ENCODE results near the gene RAMP1.

The RAMP1 gene

DNA sequence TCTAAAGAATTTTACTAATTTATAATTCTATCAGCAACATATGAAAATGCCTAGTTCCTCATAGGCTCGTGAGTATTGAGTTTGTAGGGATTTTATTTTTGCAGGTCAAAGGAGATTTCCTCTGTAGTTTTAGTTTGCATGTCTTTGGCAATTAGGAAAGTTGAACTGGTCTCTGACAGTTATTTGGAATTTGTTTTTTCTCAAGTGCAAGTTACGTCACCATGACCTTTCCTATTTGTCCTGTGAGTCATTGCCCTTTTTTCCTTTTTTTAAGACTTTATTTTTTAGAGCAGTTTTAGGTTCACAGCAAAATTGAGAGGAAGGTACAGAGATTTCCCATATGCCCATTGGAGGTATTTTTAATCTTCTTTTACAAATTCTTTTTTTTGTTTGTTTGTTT is 29.0 kb downstream of the RAMP1 start:
- no peak overlapping the region for H3K4me3 ChIP-seq (ENCODE audit: low read length)
- DNase-seq (ENCODE audit: low read depth): peak; percentile 30
- TF ChIP-seq, protein P1, sequence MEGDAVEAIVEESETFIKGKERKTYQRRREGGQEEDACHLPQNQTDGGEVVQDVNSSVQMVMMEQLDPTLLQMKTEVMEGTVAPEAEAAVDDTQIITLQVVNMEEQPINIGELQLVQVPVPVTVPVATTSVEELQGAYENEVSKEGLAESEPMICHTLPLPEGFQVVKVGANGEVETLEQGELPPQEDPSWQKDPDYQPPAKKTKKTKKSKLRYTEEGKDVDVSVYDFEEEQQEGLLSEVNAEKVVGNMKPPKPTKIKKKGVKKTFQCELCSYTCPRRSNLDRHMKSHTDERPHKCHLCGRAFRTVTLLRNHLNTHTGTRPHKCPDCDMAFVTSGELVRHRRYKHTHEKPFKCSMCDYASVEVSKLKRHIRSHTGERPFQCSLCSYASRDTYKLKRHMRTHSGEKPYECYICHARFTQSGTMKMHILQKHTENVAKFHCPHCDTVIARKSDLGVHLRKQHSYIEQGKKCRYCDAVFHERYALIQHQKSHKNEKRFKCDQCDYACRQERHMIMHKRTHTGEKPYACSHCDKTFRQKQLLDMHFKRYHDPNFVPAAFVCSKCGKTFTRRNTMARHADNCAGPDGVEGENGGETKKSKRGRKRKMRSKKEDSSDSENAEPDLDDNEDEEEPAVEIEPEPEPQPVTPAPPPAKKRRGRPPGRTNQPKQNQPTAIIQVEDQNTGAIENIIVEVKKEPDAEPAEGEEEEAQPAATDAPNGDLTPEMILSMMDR (IDR thresholded peaks at IDR 0.05; ENCODE audit: insufficient read depth, low read depth, low read length, missing control alignments): no peak

DNA sequence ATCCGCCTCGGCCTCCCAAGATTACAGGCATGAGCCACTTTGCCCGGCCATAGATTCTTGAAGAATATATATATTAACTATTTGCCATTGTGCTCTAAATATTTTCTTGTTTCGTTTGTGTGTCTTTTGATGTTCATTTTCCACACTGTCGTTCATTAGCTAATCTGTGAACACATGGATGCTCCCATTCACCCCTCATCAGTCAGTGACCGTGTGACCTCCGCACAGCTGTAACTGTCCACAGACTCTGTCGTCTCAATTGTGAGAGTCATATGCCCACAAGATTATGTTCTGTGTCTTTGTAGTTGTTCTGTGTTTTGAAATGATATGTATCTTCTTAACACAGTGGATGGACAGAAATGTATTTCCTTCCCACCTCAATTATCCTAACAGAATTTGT is 29.6 kb downstream of the RAMP1 start:
- TF ChIP-seq, protein P1 (IDR thresholded peaks at IDR 0.05; ENCODE audit: insufficient read depth, low read depth, low read length, missing control alignments): no peak
- no peak for DNase-seq (ENCODE audit: low read depth)
- H3K4me3 ChIP-seq (ENCODE audit: low read length): no peak overlapping the region

DNA sequence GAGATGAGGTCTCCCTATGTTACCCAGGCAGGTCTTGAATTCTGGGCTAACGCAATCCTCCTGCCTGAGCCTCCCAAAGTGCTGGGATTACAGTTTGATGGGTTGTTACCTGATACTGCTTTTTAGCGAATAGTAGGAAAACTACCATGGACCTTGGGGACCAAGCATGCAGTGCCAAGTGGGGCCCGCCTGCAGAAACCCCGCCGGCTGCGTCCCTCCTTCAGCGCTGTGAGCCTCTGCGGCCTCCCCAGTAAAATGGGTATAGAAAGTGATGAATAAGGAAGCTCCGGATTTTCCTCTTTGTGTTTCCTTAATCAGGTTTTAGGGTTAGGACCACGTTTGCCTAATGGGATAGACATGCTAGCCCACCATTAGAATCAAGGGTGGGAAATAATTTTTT is 30.4 kb downstream of the RAMP1 start:
- no peak overlapping the region for H3K4me3 ChIP-seq (ENCODE audit: low read length)
- no peak for DNase-seq (ENCODE audit: low read depth)
- TF ChIP-seq, protein P1 (IDR thresholded peaks at IDR 0.05; ENCODE audit: insufficient read depth, low read depth, low read length, missing control alignments): no peak

DNA sequence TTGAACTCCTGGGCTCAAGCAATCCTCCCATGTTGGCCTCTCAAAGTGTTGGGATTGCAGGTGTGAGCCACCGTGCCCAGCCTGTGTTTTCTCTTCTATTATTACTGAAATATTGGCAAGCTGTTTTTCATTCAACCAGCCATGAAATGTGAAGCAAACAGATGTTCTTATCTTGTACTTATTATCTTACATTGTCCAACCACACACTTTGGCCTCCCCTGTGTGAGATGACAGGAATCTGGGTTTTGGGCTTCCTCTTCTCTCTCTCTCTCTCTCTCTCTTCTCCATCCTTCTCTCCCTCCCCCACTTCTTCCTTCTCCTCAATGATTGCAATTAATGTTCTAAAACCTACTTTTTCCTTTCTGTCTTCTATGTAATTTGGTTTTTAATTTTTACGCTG is 33.1 kb downstream of the RAMP1 start:
- H3K4me3 ChIP-seq (ENCODE audit: low read length): no peak overlapping the region
- no peak for DNase-seq (ENCODE audit: low read depth)
- TF ChIP-seq, protein P1 (IDR thresholded peaks at IDR 0.05; ENCODE audit: insufficient read depth, low read depth, low read length, missing control alignments): no peak

DNA sequence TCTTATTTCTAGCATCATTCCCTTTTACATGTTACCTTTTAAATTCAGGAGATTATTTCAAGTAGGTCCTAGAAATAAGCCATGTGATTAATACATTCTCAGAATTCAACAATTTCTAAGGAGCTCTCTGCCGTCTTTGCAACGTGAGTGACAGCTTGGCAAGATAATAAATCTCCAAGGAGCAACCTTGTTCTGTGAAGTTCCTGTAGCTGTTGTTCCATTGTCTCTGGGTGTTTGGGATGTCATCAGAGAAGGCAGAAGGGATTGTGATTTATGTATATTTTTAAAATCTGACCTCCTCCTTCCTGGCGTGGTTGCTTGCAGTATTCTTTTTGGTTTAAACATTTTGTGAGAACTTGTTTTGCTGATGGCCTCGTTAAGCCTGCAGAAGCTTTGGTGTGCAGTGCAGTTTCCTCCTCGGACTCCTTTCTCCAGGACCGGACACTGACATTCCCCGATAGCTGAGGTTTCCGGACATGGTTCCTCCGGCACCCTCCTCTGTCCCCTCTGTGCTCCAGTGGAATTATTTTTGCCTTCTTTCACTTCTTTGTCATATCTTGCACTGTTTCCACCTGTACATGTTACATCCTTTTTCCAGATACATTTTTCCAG is 33.7 kb downstream of the RAMP1 start:
- TF ChIP-seq, protein P1 (IDR thresholded peaks at IDR 0.05; ENCODE audit: insufficient read depth, low read depth, low read length, missing control alignments): no peak
- DNase-seq (ENCODE audit: low read depth): no peak
- no peak overlapping the region for H3K4me3 ChIP-seq (ENCODE audit: low read length)

DNA sequence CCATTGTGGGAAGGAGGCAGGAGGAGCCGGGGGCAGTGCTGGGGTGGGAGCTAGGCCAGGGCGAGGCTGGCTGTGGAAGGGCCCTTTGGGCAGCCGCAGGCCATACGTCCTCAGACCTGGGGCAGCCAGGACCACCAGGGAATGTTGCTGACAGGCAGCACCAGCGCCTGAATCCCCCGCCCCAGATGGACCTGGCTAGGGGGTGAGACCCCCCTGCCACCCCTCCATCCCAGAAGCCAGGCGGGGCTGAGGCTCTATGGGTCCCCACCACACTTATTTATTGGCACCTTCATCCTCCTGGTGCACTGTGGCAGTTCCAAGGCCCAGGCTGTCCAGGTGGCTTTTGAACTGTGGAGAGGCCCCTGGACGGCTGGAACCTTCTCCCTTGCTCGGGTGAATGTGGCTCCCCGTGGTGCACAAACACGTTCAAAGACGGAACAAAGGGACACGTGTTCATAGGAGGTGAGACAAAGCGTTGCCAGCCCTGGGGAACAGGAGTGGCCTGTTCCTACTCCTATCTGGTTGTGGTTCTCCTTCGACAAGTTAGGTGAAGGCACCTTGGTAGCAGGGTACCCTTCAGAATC is 35.1 kb downstream of the RAMP1 start:
- no peak for DNase-seq (ENCODE audit: low read depth)
- no peak overlapping the region for H3K4me3 ChIP-seq (ENCODE audit: low read length)
- TF ChIP-seq, protein P1 (IDR thresholded peaks at IDR 0.05; ENCODE audit: insufficient read depth, low read depth, low read length, missing control alignments): no peak

DNA sequence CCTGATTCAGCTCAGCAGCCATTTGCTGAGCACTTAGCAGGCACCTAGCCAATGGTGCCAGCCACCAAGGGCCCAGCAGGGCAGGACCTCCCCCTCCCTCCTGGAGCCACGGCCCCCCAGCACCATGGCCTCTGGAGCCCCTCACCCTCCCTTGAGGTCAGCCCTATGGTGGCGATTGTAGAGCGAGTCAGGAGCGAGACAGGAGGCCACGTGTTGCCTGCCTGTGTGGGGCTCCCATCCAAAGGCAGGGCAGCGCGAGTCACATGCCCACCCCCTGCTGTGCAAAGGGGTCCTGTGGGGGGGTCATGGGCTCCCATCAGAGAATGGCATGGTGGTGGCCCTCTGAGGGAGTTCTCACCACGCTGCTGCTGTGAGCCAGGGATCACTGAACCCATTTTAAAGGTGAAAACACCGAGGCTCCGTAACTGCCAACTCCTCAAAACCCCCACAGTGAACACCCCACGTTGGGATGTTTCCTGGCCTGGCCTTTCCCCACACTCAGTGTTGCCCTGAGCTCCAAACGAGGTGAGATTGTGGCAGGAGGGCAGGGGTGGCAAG is 35.6 kb downstream of the RAMP1 start:
- no peak for DNase-seq (ENCODE audit: low read depth)
- H3K4me3 ChIP-seq (ENCODE audit: low read length): no peak overlapping the region
- TF ChIP-seq, protein P1 (IDR thresholded peaks at IDR 0.05; ENCODE audit: insufficient read depth, low read depth, low read length, missing control alignments): no peak

Measured in epithelial cell of esophagus (primary cell).